ENCODE results near the gene NPAS4. TPM values are rescaled to one million over a fixed set of nuclear protein-coding genes. Genes with fewer than 3 reads are reported as not detected.
A peak's percentile ranks its signal among the peaks of the same experiment; 100 is the strongest.
"Not testable (repeated sequence)": the region's sequence is repeated elsewhere in the genome, so short reads cannot be mapped to it uniquely, and the experiment has no call there.

The NPAS4 gene
- total RNA-seq, 3 donors from 2014 or later (not counting 1 experiment from before 2014, with no cell fraction given): not detected

DNA sequence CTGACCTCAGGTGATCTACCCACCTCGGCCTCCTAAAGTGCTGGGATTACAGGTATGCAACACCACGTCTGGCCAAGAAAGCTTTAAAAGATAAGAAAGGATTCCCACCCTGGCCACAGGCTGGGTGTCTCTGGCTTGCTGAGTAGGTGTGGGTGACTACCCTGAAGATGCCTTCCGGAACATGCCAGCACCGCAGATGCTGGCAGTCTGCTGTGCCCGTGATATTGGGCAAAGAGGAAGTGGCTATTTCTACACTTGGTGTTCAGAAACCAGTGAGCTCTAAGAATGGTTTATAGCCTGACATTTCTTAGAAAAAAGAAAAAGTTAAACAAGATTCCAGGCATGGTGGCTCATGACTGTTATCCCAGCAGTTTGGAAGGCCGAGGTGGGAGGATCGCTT, 11.8 kb downstream of the NPAS4 start:
- peaks cover 14% of the 10 kb centered on the region for H3K36me3 ChIP-seq (ENCODE audit: control insufficient read depth, insufficient read depth, low read length)
- no peak overlapping the region for H3K4me3 ChIP-seq (ENCODE audit: low read length)
- intact Hi-C loops (cut with micrococcal nuclease): no loop called here
- no peak overlapping the region for H3K27ac ChIP-seq (ENCODE audit: low read length)
- Mint-ChIP-seq H3K27me3 (ENCODE audit: low read depth in 2 of 2) (no peaks in the 10 kb centered on the region), H3K4me1 (peaks cover under 1 to 7% of the 10 kb centered on the region in 2 donors), H3K9me3 (no peaks in the 10 kb centered on the region), H3K27ac (no peak overlapping the region), H3K36me3 (no peaks in the 10 kb centered on the region), H3K4me3 (no peak overlapping the region)
- H3K9me3 ChIP-seq (ENCODE audit: control insufficient read depth, insufficient read depth, low read length): no peaks in the 10 kb centered on the region
- H3K4me1 ChIP-seq (ENCODE audit: control insufficient read depth, insufficient read depth, low read length): no peaks in the 10 kb centered on the region
- no peak for ATAC-seq
- DNase-seq: no peak
- 81% methylated on average over 5 of the region's 7 CpGs for WGBS (ENCODE audit: insufficient coverage)
- TF ChIP-seq CTCF (IDR thresholded peaks at IDR 0.05): no peak
- H3K27me3 ChIP-seq (ENCODE audit: control insufficient read depth, insufficient read depth, low read length): no peaks in the 10 kb centered on the region

DNA sequence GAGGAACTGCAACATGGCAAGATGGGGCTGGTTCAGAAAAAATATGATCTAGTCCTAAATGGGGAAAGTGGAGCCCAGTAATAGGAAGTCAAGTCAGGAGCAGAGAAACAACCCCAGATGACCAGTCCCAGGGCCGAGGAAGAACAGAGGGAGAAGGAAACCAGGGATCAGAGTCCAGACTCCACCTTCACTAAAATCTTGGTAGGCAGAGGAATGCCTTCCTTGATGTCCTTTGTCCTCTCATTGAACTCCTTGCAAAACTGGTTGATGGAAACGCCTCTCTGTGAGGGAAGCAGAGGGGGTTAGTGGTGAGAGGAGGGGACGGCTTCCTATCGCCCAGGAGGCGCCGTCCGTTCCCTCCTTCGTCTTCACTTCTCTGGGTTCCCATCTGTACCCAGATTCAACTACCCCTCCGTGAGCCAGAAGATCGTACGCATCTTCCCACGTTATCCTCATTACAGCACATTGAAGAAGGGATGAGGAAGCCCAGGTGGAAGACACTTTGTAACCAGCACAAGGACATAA, 17.2 kb downstream of the NPAS4 start:
- Mint-ChIP-seq H3K4me3 (peak overlapping the region; percentile 87), H3K4me1 (peaks cover 16 to 17% of the 10 kb centered on the region in 2 donors), H3K36me3 (no peaks in the 10 kb centered on the region), H3K27me3 (ENCODE audit: low read depth in 2 of 2) (peaks cover 0 to 6% of the 10 kb centered on the region in 2 donors), H3K9me3 (no peaks in the 10 kb centered on the region), H3K27ac (peak overlapping the region; percentile 89 to 95)
- TF ChIP-seq CTCF (IDR thresholded peaks at IDR 0.05): no peak
- ATAC-seq: no peak
- H3K27me3 ChIP-seq (ENCODE audit: control insufficient read depth, insufficient read depth, low read length): no peaks in the 10 kb centered on the region
- peak overlapping the region; percentile 64 for H3K4me3 ChIP-seq (ENCODE audit: low read length)
- 7% methylated on average over 10 of the region's 12 CpGs for WGBS (ENCODE audit: insufficient coverage)
- no peak for DNase-seq
- H3K9me3 ChIP-seq (ENCODE audit: control insufficient read depth, insufficient read depth, low read length): peaks cover under 1% of the 10 kb centered on the region
- peak overlapping the region; percentile 89 for H3K27ac ChIP-seq (ENCODE audit: low read length)
- intact Hi-C loops (cut with micrococcal nuclease): loop anchor here (1.0 to 2.0 kb wide), 2 partner anchors 29 to 42 kb away; partner anchors contain the start of gene DPP3
- peaks cover 14% of the 10 kb centered on the region for H3K36me3 ChIP-seq (ENCODE audit: control insufficient read depth, insufficient read depth, low read length)
- H3K4me1 ChIP-seq (ENCODE audit: control insufficient read depth, insufficient read depth, low read length): peaks cover 10% of the 10 kb centered on the region

DNA sequence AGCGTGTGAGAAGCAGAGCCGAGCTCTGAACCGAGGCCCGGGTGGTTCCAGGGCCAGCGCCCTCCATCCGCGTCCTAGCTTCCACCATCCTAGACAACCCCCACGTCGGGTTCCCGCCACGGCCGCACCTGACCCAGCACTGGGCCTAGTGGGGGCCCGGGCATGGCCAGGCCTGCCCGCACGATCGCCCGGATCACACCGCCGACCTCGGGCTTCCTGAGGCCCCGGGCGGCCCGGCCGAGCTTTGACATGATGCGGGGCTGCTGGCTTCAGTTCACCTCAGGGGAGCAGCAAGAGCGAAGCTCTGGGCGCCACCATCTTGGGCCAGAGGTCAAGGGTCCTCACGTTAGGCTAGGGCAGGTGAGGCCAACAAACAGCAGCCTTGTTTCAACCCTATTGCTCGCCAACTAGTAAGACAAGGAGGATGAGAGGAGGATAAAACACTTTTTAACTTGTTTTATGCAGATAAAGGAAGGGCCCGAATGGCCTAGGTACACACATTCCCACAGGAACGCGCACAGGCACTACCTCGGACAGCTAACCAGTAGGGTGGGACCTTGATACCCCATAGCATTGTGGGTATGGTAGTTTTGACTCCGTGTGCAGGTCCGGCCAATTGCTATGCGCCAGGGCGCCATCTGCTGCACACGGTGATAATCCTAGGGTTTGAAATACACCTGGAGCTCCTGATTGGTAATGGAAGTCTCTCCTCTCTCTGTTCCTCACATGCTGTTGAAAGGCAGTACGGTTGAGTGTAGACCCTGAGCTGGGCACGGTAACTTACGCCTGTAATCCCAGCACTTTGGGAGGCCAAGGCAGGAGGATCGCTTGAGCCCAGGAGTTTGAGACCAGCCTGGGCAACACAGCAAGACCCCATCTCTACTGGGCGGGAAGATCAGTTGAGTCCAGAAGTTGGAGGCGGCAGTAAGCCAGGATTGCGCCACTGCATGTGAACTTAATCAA, 17.9 kb downstream of the NPAS4 start, which contains the start of gene MRPL11:
MRPL11 (minus strand) TSS at position 345 of the 963 bp plus-strand sequence; CDS start at position 251, 94 bp downstream.
- intact Hi-C loops (cut with micrococcal nuclease): loop anchor here (1.0 to 2.0 kb wide), 2 partner anchors 30 to 42 kb away; partner anchors contain the start of gene DPP3
- Histone ChIP-seq H3K36me3 (ENCODE audit: control insufficient read depth, insufficient read depth, low read length) (peaks cover 14% of the 10 kb centered on the region), H3K9me3 (ENCODE audit: control insufficient read depth, insufficient read depth, low read length) (peaks cover 5% of the 10 kb centered on the region), H3K4me1 (ENCODE audit: control insufficient read depth, insufficient read depth, low read length) (peaks cover 10% of the 10 kb centered on the region), H3K27me3 (ENCODE audit: control insufficient read depth, insufficient read depth, low read length) (no peaks in the 10 kb centered on the region), H3K4me3 (ENCODE audit: low read length) (peak within 1 kb of the TSS; percentile 64), H3K27ac (ENCODE audit: low read length) (peak within 1 kb of the TSS; percentile 89)
- Mint-ChIP-seq H3K27ac (peak within 1 kb of the TSS; percentile 89 to 95), H3K4me3 (peak within 1 kb of the TSS; percentile 87), H3K36me3 (no peaks in the 10 kb centered on the region), H3K9me3 (peaks cover 0 to 2% of the 10 kb centered on the region in 2 donors), H3K27me3 (ENCODE audit: low read depth in 2 of 2) (peaks cover 0 to 11% of the 10 kb centered on the region in 2 donors), H3K4me1 (peaks cover 16 to 17% of the 10 kb centered on the region in 2 donors)
- TF ChIP-seq CTCF (IDR thresholded peaks at IDR 0.05): peak; percentile 75
- ATAC-seq (peak; percentile 97 to 100 (median 98)), DNase-seq (peak; percentile 84 to 96)
- 8% methylated on average over 45 of the region's 45 CpGs for WGBS (ENCODE audit: insufficient coverage)

- peaks cover 16 to 17% of the 10 kb centered on the region in 2 donors for H3K4me1 Mint-ChIP-seq
- DNase-seq; H3K27ac ChIP-seq (ENCODE audit: low read length); ATAC-seq; H3K4me1 ChIP-seq (ENCODE audit: control insufficient read depth, insufficient read depth, low read length); H3K27me3 ChIP-seq (ENCODE audit: control insufficient read depth, insufficient read depth, low read length); H3K27ac Mint-ChIP-seq; H3K9me3 ChIP-seq (ENCODE audit: control insufficient read depth, insufficient read depth, low read length); H3K4me3 Mint-ChIP-seq; H3K4me3 ChIP-seq (ENCODE audit: low read length); intact Hi-C loops (cut with micrococcal nuclease); H3K9me3 Mint-ChIP-seq; H3K36me3 Mint-ChIP-seq: not testable (repeated sequence)
- H3K27me3 Mint-ChIP-seq (ENCODE audit: low read depth in 2 of 2): peaks cover 0 to 13% of the 10 kb centered on the region in 2 donors
- WGBS (ENCODE audit: insufficient coverage): 89% methylated on average over 29 of the region's 29 CpGs
- peaks cover 14% of the 10 kb centered on the region for H3K36me3 ChIP-seq (ENCODE audit: control insufficient read depth, insufficient read depth, low read length)
These were observed 19.5 kb downstream of the NPAS4 start for GRCh38 chr11:66440101-66440939.

DNA sequence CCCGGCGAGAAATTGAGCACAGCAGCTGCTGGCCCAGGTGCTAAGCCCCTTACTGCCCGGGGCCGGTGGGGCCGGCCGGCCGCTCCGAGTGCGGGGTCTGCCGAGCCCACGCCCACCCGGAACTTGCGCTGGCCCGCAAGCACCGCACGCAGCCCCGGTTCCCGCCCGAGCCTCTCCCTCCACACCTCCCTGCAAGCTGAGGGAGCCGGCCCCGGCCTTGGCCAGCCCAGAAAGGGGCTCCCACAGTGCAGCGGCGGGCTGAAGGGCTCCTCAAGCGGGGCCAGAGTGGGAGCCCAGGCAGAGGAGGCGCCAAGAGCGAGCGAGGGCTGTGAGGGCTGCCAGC, 20.1 kb downstream of the NPAS4 start:
- intact Hi-C loops (cut with micrococcal nuclease); ATAC-seq; H3K27ac ChIP-seq (ENCODE audit: low read length): not testable (repeated sequence)

More for the DNA sequence above, 20.1 kb downstream of the NPAS4 start:
- not testable (repeated sequence) for H3K27ac Mint-ChIP-seq; DNase-seq; H3K4me3 ChIP-seq (ENCODE audit: low read length); H3K27me3 ChIP-seq (ENCODE audit: control insufficient read depth, insufficient read depth, low read length); H3K36me3 Mint-ChIP-seq; H3K4me3 Mint-ChIP-seq; H3K9me3 ChIP-seq (ENCODE audit: control insufficient read depth, insufficient read depth, low read length); H3K4me1 ChIP-seq (ENCODE audit: control insufficient read depth, insufficient read depth, low read length); H3K9me3 Mint-ChIP-seq
- peaks cover 11% of the 10 kb centered on the region for H3K36me3 ChIP-seq (ENCODE audit: control insufficient read depth, insufficient read depth, low read length)
- H3K27me3 Mint-ChIP-seq (ENCODE audit: low read depth in 2 of 2): peaks cover 0 to 16% of the 10 kb centered on the region in 2 donors
- WGBS (ENCODE audit: insufficient coverage): 94% methylated on average over 27 of the region's 27 CpGs
- peaks cover 16 to 17% of the 10 kb centered on the region in 2 donors for H3K4me1 Mint-ChIP-seq

Measured in natural killer cell (primary cell).